ENCODE results near the gene SETBP1.

Gene SETBP1

DNA sequence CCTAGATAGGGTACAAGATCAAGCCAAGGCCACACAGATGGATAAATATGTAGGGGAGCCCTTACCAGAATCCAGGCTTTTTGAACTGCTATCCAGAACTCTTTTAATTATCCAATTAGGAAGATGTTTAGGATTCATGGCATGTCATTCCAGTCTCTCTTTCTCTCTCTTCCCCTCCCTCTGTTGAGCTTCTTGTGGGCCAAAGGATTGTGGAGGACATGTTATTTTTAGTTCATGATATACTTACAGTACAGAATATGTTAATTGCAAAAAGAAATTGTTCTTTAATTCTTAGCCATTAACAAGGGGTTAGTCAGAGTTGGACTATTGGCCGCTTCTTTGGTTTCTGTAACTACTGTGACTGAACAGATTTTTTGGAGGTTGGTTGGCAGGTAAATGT lies 113.0 kb downstream of the SETBP1 start:
- no peaks in the 10 kb centered on the region for H3K27me3 ChIP-seq (ENCODE audit: control insufficient read depth, low read length)
- H3K4me2 ChIP-seq (ENCODE audit: low read length): no peak overlapping the region
- TF ChIP-seq, protein P1, sequence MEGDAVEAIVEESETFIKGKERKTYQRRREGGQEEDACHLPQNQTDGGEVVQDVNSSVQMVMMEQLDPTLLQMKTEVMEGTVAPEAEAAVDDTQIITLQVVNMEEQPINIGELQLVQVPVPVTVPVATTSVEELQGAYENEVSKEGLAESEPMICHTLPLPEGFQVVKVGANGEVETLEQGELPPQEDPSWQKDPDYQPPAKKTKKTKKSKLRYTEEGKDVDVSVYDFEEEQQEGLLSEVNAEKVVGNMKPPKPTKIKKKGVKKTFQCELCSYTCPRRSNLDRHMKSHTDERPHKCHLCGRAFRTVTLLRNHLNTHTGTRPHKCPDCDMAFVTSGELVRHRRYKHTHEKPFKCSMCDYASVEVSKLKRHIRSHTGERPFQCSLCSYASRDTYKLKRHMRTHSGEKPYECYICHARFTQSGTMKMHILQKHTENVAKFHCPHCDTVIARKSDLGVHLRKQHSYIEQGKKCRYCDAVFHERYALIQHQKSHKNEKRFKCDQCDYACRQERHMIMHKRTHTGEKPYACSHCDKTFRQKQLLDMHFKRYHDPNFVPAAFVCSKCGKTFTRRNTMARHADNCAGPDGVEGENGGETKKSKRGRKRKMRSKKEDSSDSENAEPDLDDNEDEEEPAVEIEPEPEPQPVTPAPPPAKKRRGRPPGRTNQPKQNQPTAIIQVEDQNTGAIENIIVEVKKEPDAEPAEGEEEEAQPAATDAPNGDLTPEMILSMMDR (IDR thresholded peaks at IDR 0.05; ENCODE audit: low read depth, low read length, poor library complexity, severe bottlenecking): no peak
- no peak for TF ChIP-seq EZH2phosphoT487 (IDR thresholded peaks at IDR 0.05; ENCODE audit: borderline replicate concordance, low read length)
- peaks cover 8% of the 10 kb centered on the region for H3K4me1 ChIP-seq (ENCODE audit: control insufficient read depth, low read length)
- H3K4me3 ChIP-seq (ENCODE audit: low read length): no peak overlapping the region
- H3K36me3 ChIP-seq (ENCODE audit: control insufficient read depth, low read length): no peaks in the 10 kb centered on the region
- H4K20me1 ChIP-seq (ENCODE audit: control insufficient read depth, insufficient read depth, low read depth, low read length): no peaks in the 10 kb centered on the region
- H3F3A ChIP-seq (ENCODE audit: control insufficient read depth, insufficient read depth): no peaks in the 10 kb centered on the region
- no peak overlapping the region for H3K27ac ChIP-seq (ENCODE audit: low read depth, low read length)
- H3K79me2 ChIP-seq (ENCODE audit: control insufficient read depth, low read length): no peaks in the 10 kb centered on the region
- H3K9me2 ChIP-seq (replicated peaks; ENCODE audit: control insufficient read depth, low read length): no peaks in the 10 kb centered on the region
- H3K9me3 ChIP-seq (ENCODE audit: control insufficient read depth, insufficient read depth, low read length): no peaks in the 10 kb centered on the region

DNA sequence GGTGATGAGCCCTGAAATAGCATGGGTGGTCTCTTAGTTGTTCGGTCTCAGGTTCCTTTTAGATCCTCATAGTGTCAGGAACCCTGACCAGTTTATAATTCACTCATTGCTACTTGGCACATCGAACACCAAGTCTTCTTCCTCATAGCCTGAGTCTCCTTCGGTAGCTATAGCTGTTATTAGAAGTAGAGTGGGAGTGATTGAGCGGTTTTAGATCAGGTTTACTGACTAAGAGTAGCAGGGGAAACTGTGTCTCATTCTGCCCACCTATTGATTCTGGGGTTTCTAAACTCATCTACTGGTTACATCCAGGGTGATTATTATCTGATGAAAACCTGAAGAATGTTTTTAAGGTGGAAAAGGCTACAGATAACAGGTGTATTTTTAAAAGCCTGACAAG lies 114.6 kb downstream of the SETBP1 start:
- TF ChIP-seq, protein P1 (IDR thresholded peaks at IDR 0.05; ENCODE audit: low read depth, low read length, poor library complexity, severe bottlenecking): no peak
- no peak for TF ChIP-seq EZH2phosphoT487 (IDR thresholded peaks at IDR 0.05; ENCODE audit: borderline replicate concordance, low read length)
- H3K27ac ChIP-seq (ENCODE audit: low read depth, low read length): no peak overlapping the region
- peaks cover 17% of the 10 kb centered on the region for H3K4me1 ChIP-seq (ENCODE audit: control insufficient read depth, low read length)
- H4K20me1 ChIP-seq (ENCODE audit: control insufficient read depth, insufficient read depth, low read depth, low read length): no peaks in the 10 kb centered on the region
- no peaks in the 10 kb centered on the region for H3K27me3 ChIP-seq (ENCODE audit: control insufficient read depth, low read length)
- no peaks in the 10 kb centered on the region for H3K9me2 ChIP-seq (replicated peaks; ENCODE audit: control insufficient read depth, low read length)
- H3K4me2 ChIP-seq (ENCODE audit: low read length): no peak overlapping the region
- H3K79me2 ChIP-seq (ENCODE audit: control insufficient read depth, low read length): no peaks in the 10 kb centered on the region
- H3F3A ChIP-seq (ENCODE audit: control insufficient read depth, insufficient read depth): no peaks in the 10 kb centered on the region
- H3K9me3 ChIP-seq (ENCODE audit: control insufficient read depth, insufficient read depth, low read length): no peaks in the 10 kb centered on the region
- peaks cover 2% of the 10 kb centered on the region for H3K36me3 ChIP-seq (ENCODE audit: control insufficient read depth, low read length)
- H3K4me3 ChIP-seq (ENCODE audit: low read length): no peak overlapping the region

DNA sequence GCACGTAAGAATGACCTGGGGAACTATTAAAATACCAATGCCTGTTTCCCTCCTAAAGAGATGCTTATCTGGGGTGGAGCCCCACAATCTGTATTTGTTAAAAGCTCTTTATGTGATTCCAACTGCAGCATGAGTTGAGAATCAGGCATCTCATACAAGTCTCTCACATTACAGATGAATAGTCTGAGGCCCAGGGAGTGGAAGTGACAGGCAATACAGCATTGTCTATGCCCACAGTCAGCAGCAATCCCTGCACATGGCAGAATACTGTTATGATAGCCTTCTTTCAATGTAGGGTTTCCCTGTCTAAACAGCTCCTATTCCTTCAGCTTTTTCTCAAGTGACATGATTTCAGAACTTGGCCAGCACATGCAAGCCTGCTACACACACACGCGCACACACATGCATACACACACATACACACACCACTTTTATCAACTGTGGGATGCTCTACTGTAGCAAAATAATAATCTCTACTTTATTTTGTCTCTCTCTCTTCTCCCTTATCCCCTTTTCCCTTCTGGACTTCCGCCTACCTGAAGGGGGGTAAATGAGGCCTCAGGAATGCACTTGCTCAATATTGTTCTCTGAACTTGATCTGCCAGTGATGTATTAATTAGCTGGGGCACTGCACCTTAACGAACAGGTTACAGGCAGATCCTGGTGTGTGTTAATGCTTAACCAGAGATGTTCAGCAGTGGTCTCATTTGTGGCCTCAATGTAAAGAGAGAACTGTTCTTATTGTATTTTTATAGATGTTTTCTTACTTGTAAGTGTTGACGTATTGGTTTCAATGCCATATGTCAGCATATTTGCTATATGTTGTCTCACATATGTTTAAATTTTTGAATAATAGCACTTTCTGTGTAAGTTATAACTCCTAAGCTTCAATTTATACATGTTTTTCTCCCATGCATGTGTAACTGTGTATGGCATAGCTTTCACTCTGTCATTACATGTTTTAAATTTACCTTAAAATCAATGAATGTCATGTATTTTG lies 116.0 kb downstream of the SETBP1 start:
- Histone ChIP-seq H3K79me2 (ENCODE audit: control insufficient read depth, low read length) (no peaks in the 10 kb centered on the region), H3K27me3 (ENCODE audit: control insufficient read depth, low read length) (no peaks in the 10 kb centered on the region), H3K9me3 (ENCODE audit: control insufficient read depth, insufficient read depth, low read length) (no peaks in the 10 kb centered on the region), H3K4me2 (ENCODE audit: low read length) (no peak overlapping the region), H3F3A (ENCODE audit: control insufficient read depth, insufficient read depth) (no peaks in the 10 kb centered on the region), H3K4me1 (ENCODE audit: control insufficient read depth, low read length) (peaks cover 18% of the 10 kb centered on the region), H3K27ac (ENCODE audit: low read depth, low read length) (no peak overlapping the region), H4K20me1 (ENCODE audit: control insufficient read depth, insufficient read depth, low read depth, low read length) (no peaks in the 10 kb centered on the region), H3K36me3 (ENCODE audit: control insufficient read depth, low read length) (peaks cover 7% of the 10 kb centered on the region), H3K4me3 (ENCODE audit: low read length) (no peak overlapping the region), H3K9me2 (replicated peaks; ENCODE audit: control insufficient read depth, low read length) (no peaks in the 10 kb centered on the region)
- no peak for TF ChIP-seq EZH2phosphoT487 (IDR thresholded peaks at IDR 0.05; ENCODE audit: borderline replicate concordance, low read length)
- TF ChIP-seq, protein P1 (IDR thresholded peaks at IDR 0.05; ENCODE audit: low read depth, low read length, poor library complexity, severe bottlenecking): no peak
